ENCODE measurements around the gene SAPCD2. TPM values are rescaled to one million over a fixed set of nuclear protein-coding genes. Genes with fewer than 3 reads are reported as not detected.

Gene SAPCD2
- total and polyA plus RNA-seq, 5 donors: 0.08 to 0.63 (median 0.18) TPM

GRCh38 chr9:137112564-137113384 is 42.4 kb upstream of the SAPCD2 start:
- Histone ChIP-seq H3K27me3 (ENCODE audit: control insufficient read depth, insufficient read depth) (no peaks in the 10 kb centered on the region), H3K4me1 (ENCODE audit: control insufficient read depth, insufficient read depth, low read length) (no peaks in the 10 kb centered on the region), H3K4me3 (ENCODE audit: low read length) (no peak overlapping the region), H3K27ac (ENCODE audit: low read length) (no peak overlapping the region), H3K9me3 (ENCODE audit: control insufficient read depth, low read length) (no peaks in the 10 kb centered on the region)
- DNase-seq (peak in 2 of 3 donors; percentile 50 to 67), ATAC-seq (no peak)
- intact Hi-C loops (cut with DNase I): no loop called here
- 95% methylated on average over 42 of the region's 42 CpGs for WGBS

GRCh38 chr9:137111788-137112563 is 41.6 kb upstream of the SAPCD2 start:
- Histone ChIP-seq H3K4me3 (ENCODE audit: low read length) (no peak overlapping the region), H3K4me1 (ENCODE audit: control insufficient read depth, insufficient read depth, low read length) (no peaks in the 10 kb centered on the region), H3K27ac (ENCODE audit: low read length) (no peak overlapping the region), H3K9me3 (ENCODE audit: control insufficient read depth, low read length) (no peaks in the 10 kb centered on the region), H3K27me3 (ENCODE audit: control insufficient read depth, insufficient read depth) (no peaks in the 10 kb centered on the region)
- ATAC-seq (no peak), DNase-seq (no peak)
- intact Hi-C loops (cut with DNase I): no loop called here
- 91% methylated on average over 35 of the region's 35 CpGs for WGBS

DNA sequence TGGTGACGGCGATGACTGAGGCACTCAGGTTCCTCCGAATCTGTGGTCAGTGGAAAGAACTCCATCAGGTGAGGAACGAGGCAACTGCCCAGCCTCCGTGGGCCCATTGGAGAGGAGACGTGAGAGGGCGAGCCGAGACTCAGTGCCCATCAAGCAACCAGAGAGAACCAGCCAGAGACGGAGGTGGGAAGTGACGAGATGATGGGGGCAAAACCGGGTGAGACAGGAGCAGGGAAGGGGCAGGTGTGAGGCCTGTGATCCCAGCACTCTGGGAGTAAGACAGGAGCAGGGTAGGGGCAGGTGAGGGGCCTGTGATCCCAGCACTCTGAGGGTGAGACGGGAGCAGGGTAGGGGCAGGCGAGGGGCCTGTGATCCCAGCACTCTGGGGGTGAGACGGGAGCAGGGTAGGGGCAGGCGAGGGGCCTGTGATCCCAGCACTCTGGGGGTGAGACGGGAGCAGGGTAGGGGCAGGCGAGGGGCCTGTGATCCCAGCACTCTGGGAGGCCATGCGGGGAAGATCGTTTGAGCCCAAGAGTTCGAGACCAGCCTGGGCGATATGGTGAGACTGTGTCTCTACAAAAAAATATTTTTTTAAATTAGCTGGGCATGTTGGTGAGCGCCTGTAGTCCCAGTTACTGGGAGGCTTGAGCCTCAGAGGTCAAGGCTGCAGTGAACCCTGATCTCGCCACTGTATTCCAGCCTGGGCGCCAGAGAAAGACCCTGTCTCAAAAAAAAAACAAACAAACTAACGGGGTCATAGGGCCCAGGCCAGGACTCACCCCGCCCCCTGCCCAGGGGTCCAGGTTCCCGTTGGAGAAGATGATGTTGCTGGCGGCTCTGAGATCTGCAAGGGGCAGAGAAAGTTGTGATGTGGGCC is 40.8 kb upstream of the SAPCD2 start:
- Histone ChIP-seq H3K4me1 (ENCODE audit: control insufficient read depth, insufficient read depth, low read length) (no peaks in the 10 kb centered on the region), H3K27ac (ENCODE audit: low read length) (no peak overlapping the region), H3K9me3 (ENCODE audit: control insufficient read depth, low read length) (no peaks in the 10 kb centered on the region), H3K27me3 (ENCODE audit: control insufficient read depth, insufficient read depth) (no peaks in the 10 kb centered on the region), H3K4me3 (ENCODE audit: low read length) (no peak overlapping the region)
- WGBS: 84% methylated on average over 28 of the region's 28 CpGs
- no peak for ATAC-seq
- no peak for DNase-seq
- intact Hi-C loops (cut with DNase I): no loop called here

DNA sequence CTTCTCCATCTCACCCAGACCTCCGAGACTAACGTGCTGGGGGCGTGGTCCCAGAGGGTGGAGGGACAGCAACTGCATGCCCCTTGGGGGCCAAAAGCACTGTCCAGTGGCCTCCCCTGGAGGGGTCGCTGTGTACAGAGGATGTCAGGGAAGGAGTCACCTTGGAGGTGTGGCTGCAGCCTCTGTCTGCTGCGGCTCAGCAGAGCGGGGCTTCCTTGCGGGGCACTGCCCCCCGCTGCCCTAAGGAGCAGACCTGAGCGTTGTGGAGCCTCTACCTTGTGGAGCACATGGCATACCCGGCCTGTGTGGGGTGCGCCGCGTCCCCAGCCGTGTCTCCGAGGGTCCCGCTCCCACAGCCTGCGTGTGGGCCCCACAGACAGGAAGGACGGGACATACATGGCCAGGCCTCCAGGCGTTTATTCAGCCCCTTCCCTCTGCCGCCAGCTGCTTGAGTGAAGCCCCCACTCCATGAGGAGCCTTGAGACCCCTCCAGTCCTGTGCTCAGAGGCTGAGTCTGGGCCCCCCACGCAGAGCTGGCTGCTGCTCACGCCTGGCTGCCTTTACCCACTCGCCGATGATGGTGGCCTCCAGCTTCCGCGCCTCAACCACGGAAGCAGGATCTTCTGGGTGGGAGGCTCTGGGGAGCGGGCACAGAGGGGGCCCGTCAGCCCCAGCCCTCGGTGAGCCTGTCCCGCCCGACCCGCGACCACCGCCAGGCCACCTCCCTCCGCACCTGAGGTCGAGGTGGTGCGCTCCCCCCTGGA is 40.0 kb upstream of the SAPCD2 start:
- WGBS: 89% methylated on average over 38 of the region's 38 CpGs
- Histone ChIP-seq H3K4me3 (ENCODE audit: low read length) (no peak overlapping the region), H3K27me3 (ENCODE audit: control insufficient read depth, insufficient read depth) (no peaks in the 10 kb centered on the region), H3K4me1 (ENCODE audit: control insufficient read depth, insufficient read depth, low read length) (no peaks in the 10 kb centered on the region), H3K27ac (ENCODE audit: low read length) (no peak overlapping the region), H3K9me3 (ENCODE audit: control insufficient read depth, low read length) (no peaks in the 10 kb centered on the region)
- ATAC-seq (no peak), DNase-seq (no peak)
- intact Hi-C loops (cut with DNase I): no loop called here

- WGBS: 79% methylated on average over 34 of the region's 34 CpGs
- no peaks in the 10 kb centered on the region for H3K9me3 ChIP-seq (ENCODE audit: control insufficient read depth, low read length)
- H3K27ac ChIP-seq (ENCODE audit: low read length): no peak overlapping the region
- no peaks in the 10 kb centered on the region for H3K27me3 ChIP-seq (ENCODE audit: control insufficient read depth, insufficient read depth)
- ATAC-seq (peak in 1 of 2 donors; percentile 8), DNase-seq (peak in 2 of 3 donors; percentile 49 to 59)
- intact Hi-C loops (cut with DNase I): no loop called here
- H3K4me3 ChIP-seq (ENCODE audit: low read length): no peak overlapping the region
- H3K4me1 ChIP-seq (ENCODE audit: control insufficient read depth, insufficient read depth, low read length): no peaks in the 10 kb centered on the region
Measured at GRCh38 chr9:137109250-137110146, 39.1 kb upstream of the SAPCD2 start.

DNA sequence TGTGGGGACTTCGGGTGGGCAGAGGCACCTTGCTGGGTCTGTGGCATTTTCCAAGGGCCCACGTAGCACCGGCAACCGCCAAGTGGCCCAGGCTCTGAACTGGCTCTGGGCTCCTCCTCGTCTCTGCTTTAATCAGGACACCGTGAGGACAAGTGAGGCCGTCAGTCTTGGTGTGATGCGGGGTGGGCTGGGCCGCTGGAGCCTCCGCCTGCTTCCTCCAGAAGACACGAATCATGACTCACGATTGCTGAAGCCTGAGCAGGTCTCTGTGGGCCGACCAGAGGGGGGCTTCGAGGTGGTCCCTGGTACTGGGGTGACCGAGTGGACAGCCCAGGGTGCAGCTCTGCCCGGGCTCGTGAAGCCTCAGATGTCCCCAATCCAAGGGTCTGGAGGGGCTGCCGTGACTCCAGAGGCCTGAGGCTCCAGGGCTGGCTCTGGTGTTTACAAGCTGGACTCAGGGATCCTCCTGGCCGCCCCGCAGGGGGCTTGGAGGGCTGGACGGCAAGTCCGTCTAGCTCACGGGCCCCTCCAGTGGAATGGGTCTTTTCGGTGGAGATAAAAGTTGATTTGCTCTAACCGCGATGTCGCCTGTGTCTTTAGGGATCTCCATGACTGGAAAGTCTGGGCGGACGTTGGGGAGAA is 38.4 kb upstream of the SAPCD2 start:
- no peaks in the 10 kb centered on the region for H3K4me1 ChIP-seq (ENCODE audit: control insufficient read depth, insufficient read depth, low read length)
- no peak overlapping the region for H3K4me3 ChIP-seq (ENCODE audit: low read length)
- ATAC-seq (no peak), DNase-seq (peak in 2 of 3 donors; percentile 40 to 44)
- intact Hi-C loops (cut with DNase I): no loop called here
- H3K27me3 ChIP-seq (ENCODE audit: control insufficient read depth, insufficient read depth): no peaks in the 10 kb centered on the region
- no peak overlapping the region for H3K27ac ChIP-seq (ENCODE audit: low read length)
- WGBS: 87% methylated on average over 29 of the region's 29 CpGs
- H3K9me3 ChIP-seq (ENCODE audit: control insufficient read depth, low read length): no peaks in the 10 kb centered on the region

DNA sequence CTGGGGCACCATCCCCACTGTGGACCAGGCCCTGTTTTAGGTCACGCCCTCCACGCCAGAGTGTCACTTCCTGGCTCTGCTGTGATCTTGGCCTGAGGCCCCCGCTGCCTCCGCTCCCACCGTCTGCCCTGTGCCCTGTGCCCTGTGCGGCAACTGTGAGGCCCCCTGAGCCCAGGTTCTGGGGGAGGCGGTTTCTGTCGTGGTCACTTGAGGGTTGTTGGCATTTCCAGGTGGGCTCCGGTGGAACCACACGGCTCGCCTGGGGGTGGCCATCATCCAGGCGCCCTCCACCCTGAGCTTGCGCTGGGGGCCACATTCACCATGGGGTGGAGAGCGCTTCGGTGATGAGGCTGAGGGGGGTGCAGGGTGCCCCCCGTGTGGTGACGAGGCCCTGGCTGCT is 37.6 kb upstream of the SAPCD2 start:
- no peak for ATAC-seq
- 95% methylated on average over 17 of the region's 17 CpGs for WGBS
- DNase-seq: peak in 2 of 3 donors; percentile 32 to 53
- no peaks in the 10 kb centered on the region for H3K27me3 ChIP-seq (ENCODE audit: control insufficient read depth, insufficient read depth)
- no peak overlapping the region for H3K4me3 ChIP-seq (ENCODE audit: low read length)
- H3K9me3 ChIP-seq (ENCODE audit: control insufficient read depth, low read length): no peaks in the 10 kb centered on the region
- no peaks in the 10 kb centered on the region for H3K4me1 ChIP-seq (ENCODE audit: control insufficient read depth, insufficient read depth, low read length)
- H3K27ac ChIP-seq (ENCODE audit: low read length): no peak overlapping the region
- intact Hi-C loops (cut with DNase I): no loop called here

- Histone ChIP-seq H3K9me3 (ENCODE audit: control insufficient read depth, low read length) (no peaks in the 10 kb centered on the region), H3K4me1 (ENCODE audit: control insufficient read depth, insufficient read depth, low read length) (no peaks in the 10 kb centered on the region), H3K27ac (ENCODE audit: low read length) (no peak overlapping the region), H3K4me3 (ENCODE audit: low read length) (no peak overlapping the region), H3K27me3 (ENCODE audit: control insufficient read depth, insufficient read depth) (no peaks in the 10 kb centered on the region)
- no peak for ATAC-seq
- 94% methylated on average over 27 of the region's 27 CpGs for WGBS
- peak in 2 of 3 donors; percentile 37 to 54 for DNase-seq
- intact Hi-C loops (cut with DNase I): no loop called here
Measured at GRCh38 chr9:137107312-137107921, 37.1 kb upstream of the SAPCD2 start.

DNA sequence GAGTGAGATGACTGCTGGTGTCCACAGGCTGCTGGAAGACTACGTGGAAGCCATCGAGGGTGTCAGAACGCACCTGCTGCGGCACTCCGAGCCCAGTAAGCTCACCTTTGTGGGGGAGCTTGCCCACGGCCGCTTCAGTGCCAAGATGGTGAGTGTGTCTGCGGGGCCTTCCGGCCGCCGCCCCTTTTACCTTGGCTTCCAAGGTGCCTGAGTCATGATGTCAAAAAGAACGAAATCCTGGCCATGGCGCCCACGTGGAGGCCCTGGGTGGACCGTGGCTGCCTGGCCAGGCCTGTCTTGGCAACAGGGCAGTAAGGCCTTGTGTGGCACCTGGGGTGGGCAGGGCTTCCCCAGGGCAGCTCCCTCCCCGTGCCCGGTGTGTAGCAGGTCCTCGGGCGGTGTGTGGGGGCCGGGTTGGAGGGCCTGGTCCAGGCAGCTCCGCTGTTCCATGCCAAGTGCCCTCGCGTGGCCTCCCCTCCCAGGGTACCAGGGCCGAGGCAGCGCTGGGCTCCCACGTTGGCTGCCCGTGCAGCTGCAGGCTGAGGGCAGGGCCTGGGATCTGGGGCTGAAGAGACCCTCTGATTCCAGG is 36.4 kb upstream of the SAPCD2 start:
- DNase-seq (peak in 2 of 3 donors; percentile 56 to 59), ATAC-seq (peak in 1 of 2 donors; percentile 9)
- Histone ChIP-seq H3K27ac (ENCODE audit: low read length) (no peak overlapping the region), H3K27me3 (ENCODE audit: control insufficient read depth, insufficient read depth) (no peaks in the 10 kb centered on the region), H3K4me1 (ENCODE audit: control insufficient read depth, insufficient read depth, low read length) (no peaks in the 10 kb centered on the region), H3K9me3 (ENCODE audit: control insufficient read depth, low read length) (no peaks in the 10 kb centered on the region), H3K4me3 (ENCODE audit: low read length) (no peak overlapping the region)
- 95% methylated on average over 27 of the region's 27 CpGs for WGBS
- intact Hi-C loops (cut with DNase I): no loop called here

Data from right cardiac atrium (tissue), 5 donors.